Measurements from ENCODE around the gene KRTAP19-7.

- TF ChIP-seq YY1 (IDR thresholded peaks at IDR 0.05; ENCODE audit: low read depth) (no peak), FOXM1 (IDR thresholded peaks at IDR 0.05; ENCODE audit: borderline replicate concordance, low read depth) (no peak), EP300 (IDR thresholded peaks at IDR 0.05; ENCODE audit: borderline replicate concordance) (no peak), RAD21 (IDR thresholded peaks at IDR 0.05; ENCODE audit: low read depth) (no peak), USF1 (IDR thresholded peaks at IDR 0.05) (no peak), REST (IDR thresholded peaks at IDR 0.05; ENCODE audit: low read depth) (no peak), NFIC (IDR thresholded peaks at IDR 0.05) (no peak), CEBPB (IDR thresholded peaks at IDR 0.05) (no peak), TAF1 (IDR thresholded peaks at IDR 0.05; ENCODE audit: low read depth) (no peak), ZBTB7A (IDR thresholded peaks at IDR 0.05; ENCODE audit: low read depth) (no peak), MAX (IDR thresholded peaks at IDR 0.05) (no peak), TCF12 (IDR thresholded peaks at IDR 0.05; ENCODE audit: low read depth) (no peak), TEAD4 (IDR thresholded peaks at IDR 0.05) (no peak), EGR1 (IDR thresholded peaks at IDR 0.05) (no peak)
Observed at GRCh38 chr21:30579346-30579745, 18.2 kb upstream of the KRTAP19-7 start.

All from Ishikawa (cell line).